ENCODE data around the gene SOBP. TPM values are rescaled to one million over a fixed set of nuclear protein-coding genes. Genes with fewer than 3 reads are reported as not detected.

Gene SOBP
- total and polyA plus RNA-seq, 2 donors (not counting 1 experiment from before 2014, with no cell fraction given): 0.82 to 1.5 TPM

GRCh38 chr6:107629548-107630129 is 139.7 kb downstream of the SOBP start:
- Mint-ChIP-seq H3K27me3 (peaks cover 23% of the 10 kb centered on the region), H3K9me3 (ENCODE audit: insufficient read depth) (no peaks in the 10 kb centered on the region), H3K4me3 (no peak overlapping the region), H3K27ac (no peak overlapping the region), H3K4me1 (peaks cover 10% of the 10 kb centered on the region)
- Histone ChIP-seq H4K20me1 (ENCODE audit: control insufficient read depth, insufficient read depth, low read length, poor library complexity, severe bottlenecking) (no peaks in the 10 kb centered on the region), H3K27ac (ENCODE audit: low read length in 2 of 2) (no peak overlapping the region), H3K4me1 (ENCODE audit: control insufficient read depth in 2 of 2, insufficient read depth in 2 of 2, low read length in 2 of 2) (peaks cover 5 to 8% of the 10 kb centered on the region in 2 donors), H3K27me3 (replicated peaks in 1 of 4; ENCODE audit: control extremely low read depth in 1 of 4, control insufficient read depth in 3 of 4, insufficient read depth in 4 of 4, low read length in 3 of 4) (peaks cover 0 to 15% (median 3%) of the 10 kb centered on the region in 4 experiments), H2AFZ (ENCODE audit: insufficient read depth, low read depth, low read length, poor library complexity, severe bottlenecking) (no peak overlapping the region), H3K9ac (ENCODE audit: low read length) (no peak overlapping the region), H3K79me2 (ENCODE audit: control insufficient read depth, insufficient read depth, low read length) (no peaks in the 10 kb centered on the region), H3K4me2 (replicated peaks; ENCODE audit: low read depth, low read length, poor library complexity, severe bottlenecking) (no peak overlapping the region), H3K4me3 (ENCODE audit: control extremely low read depth in 1 of 5, extremely low read depth in 1 of 5, insufficient read depth in 1 of 5, low read depth in 2 of 5, low read length in 4 of 5) (no peak overlapping the region), H3K36me3 (replicated peaks in 1 of 2; ENCODE audit: control extremely low read depth in 1 of 2, control insufficient read depth in 1 of 2, extremely low read depth in 1 of 2, insufficient read depth in 2 of 2, low read length in 1 of 2) (no peaks in the 10 kb centered on the region), H3K9me3 (ENCODE audit: control extremely low read depth in 1 of 3, control insufficient read depth in 2 of 3, insufficient read depth in 1 of 3, low read length in 2 of 3) (peaks cover 0 to 8% (median 0%) of the 10 kb centered on the region in 3 donors)
- no peak for ATAC-seq (ENCODE audit: low read depth)
- ChIA-PET CTCF (interaction anchor here (1.3 kb wide), 1 partner anchor 11 kb away, joined by 4 read pairs; no protein-coding TSS in a partner anchor), POLR2A (no interaction called here)
- TF ChIP-seq, protein P1, sequence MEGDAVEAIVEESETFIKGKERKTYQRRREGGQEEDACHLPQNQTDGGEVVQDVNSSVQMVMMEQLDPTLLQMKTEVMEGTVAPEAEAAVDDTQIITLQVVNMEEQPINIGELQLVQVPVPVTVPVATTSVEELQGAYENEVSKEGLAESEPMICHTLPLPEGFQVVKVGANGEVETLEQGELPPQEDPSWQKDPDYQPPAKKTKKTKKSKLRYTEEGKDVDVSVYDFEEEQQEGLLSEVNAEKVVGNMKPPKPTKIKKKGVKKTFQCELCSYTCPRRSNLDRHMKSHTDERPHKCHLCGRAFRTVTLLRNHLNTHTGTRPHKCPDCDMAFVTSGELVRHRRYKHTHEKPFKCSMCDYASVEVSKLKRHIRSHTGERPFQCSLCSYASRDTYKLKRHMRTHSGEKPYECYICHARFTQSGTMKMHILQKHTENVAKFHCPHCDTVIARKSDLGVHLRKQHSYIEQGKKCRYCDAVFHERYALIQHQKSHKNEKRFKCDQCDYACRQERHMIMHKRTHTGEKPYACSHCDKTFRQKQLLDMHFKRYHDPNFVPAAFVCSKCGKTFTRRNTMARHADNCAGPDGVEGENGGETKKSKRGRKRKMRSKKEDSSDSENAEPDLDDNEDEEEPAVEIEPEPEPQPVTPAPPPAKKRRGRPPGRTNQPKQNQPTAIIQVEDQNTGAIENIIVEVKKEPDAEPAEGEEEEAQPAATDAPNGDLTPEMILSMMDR (IDR thresholded peaks at IDR 0.05): no peak
- no peak for TF ChIP-seq EZH2 (IDR thresholded peaks at IDR 0.05; ENCODE audit: borderline replicate concordance, insufficient read depth, low read depth, low read length, poor library complexity, severe bottlenecking)
- WGBS (ENCODE audit: insufficient coverage): 100% methylated on average over 2 of the region's 6 CpGs
- no peak for DNase-seq
- intact Hi-C loops (cut with micrococcal nuclease): loop anchor here (5.0 kb wide), 1 partner anchor 137 kb away; the partner anchor contains the start of gene SOBP

GRCh38 chr6:107630348-107630977 is 140.5 kb downstream of the SOBP start:
- no peaks in the 10 kb centered on the region for H3K9me3 Mint-ChIP-seq (ENCODE audit: insufficient read depth)
- CTCF ChIA-PET: interaction anchor here (1.6 kb wide), 1 partner anchor 12 kb away, joined by 5 read pairs; no protein-coding TSS in a partner anchor
- WGBS (ENCODE audit: insufficient coverage): no CpG with 5 or more reads among the region's 4 CpGs

More at GRCh38 chr6:107630348-107630977, 140.5 kb downstream of the SOBP start:
- no peak overlapping the region for H3K4me3 Mint-ChIP-seq
- TF ChIP-seq EZH2 (IDR thresholded peaks at IDR 0.05; ENCODE audit: borderline replicate concordance, insufficient read depth, low read depth, low read length, poor library complexity, severe bottlenecking): no peak
- TF ChIP-seq, protein P1 (IDR thresholded peaks at IDR 0.05): no peak
- no peak overlapping the region for H3K9ac ChIP-seq (ENCODE audit: low read length)
- H3K27me3 Mint-ChIP-seq: peaks cover 23% of the 10 kb centered on the region
- no peak overlapping the region for H3K4me2 ChIP-seq (replicated peaks; ENCODE audit: low read depth, low read length, poor library complexity, severe bottlenecking)
- H4K20me1 ChIP-seq (ENCODE audit: control insufficient read depth, insufficient read depth, low read length, poor library complexity, severe bottlenecking): no peaks in the 10 kb centered on the region
- intact Hi-C loops (cut with micrococcal nuclease): loop anchor here (5.0 kb wide), 1 partner anchor 138 kb away; the partner anchor contains the start of gene SOBP
- POLR2A ChIA-PET: no interaction called here
- no peaks in the 10 kb centered on the region for H3K36me3 ChIP-seq (replicated peaks in 1 of 2; ENCODE audit: control extremely low read depth in 1 of 2, control insufficient read depth in 1 of 2, extremely low read depth in 1 of 2, insufficient read depth in 2 of 2, low read length in 1 of 2)
- H2AFZ ChIP-seq (ENCODE audit: insufficient read depth, low read depth, low read length, poor library complexity, severe bottlenecking): no peak overlapping the region
- ATAC-seq (ENCODE audit: low read depth) (no peak), DNase-seq (no peak)
- H3K79me2 ChIP-seq (ENCODE audit: control insufficient read depth, insufficient read depth, low read length): no peaks in the 10 kb centered on the region
- no peak overlapping the region for H3K4me3 ChIP-seq (ENCODE audit: control extremely low read depth in 1 of 5, extremely low read depth in 1 of 5, insufficient read depth in 1 of 5, low read depth in 2 of 5, low read length in 4 of 5)
- peaks cover 10 to 14% of the 10 kb centered on the region in 2 donors for H3K4me1 ChIP-seq (ENCODE audit: control insufficient read depth in 2 of 2, insufficient read depth in 2 of 2, low read length in 2 of 2)
- no peak overlapping the region for H3K27ac Mint-ChIP-seq
- no peak overlapping the region for H3K27ac ChIP-seq (ENCODE audit: low read length in 2 of 2)
- peaks cover 0 to 12% (median 0%) of the 10 kb centered on the region in 3 donors for H3K9me3 ChIP-seq (ENCODE audit: control extremely low read depth in 1 of 3, control insufficient read depth in 2 of 3, insufficient read depth in 1 of 3, low read length in 2 of 3)
- peaks cover 0 to 21% (median 6%) of the 10 kb centered on the region in 4 experiments for H3K27me3 ChIP-seq (replicated peaks in 1 of 4; ENCODE audit: control extremely low read depth in 1 of 4, control insufficient read depth in 3 of 4, insufficient read depth in 4 of 4, low read length in 3 of 4)
- peaks cover 14% of the 10 kb centered on the region for H3K4me1 Mint-ChIP-seq
